ENCODE results near the gene ABCF3. TPM values are rescaled to one million over a fixed set of nuclear protein-coding genes. Genes with fewer than 3 reads are reported as not detected.

ABCF3 gene
- total and polyA plus RNA-seq, 2 of the 13 experiments (the other 11 are each of a cell fraction or from before 2014, with no cell fraction given): 38.8 to 46.5 TPM

- TF ChIP-seq, protein P1, sequence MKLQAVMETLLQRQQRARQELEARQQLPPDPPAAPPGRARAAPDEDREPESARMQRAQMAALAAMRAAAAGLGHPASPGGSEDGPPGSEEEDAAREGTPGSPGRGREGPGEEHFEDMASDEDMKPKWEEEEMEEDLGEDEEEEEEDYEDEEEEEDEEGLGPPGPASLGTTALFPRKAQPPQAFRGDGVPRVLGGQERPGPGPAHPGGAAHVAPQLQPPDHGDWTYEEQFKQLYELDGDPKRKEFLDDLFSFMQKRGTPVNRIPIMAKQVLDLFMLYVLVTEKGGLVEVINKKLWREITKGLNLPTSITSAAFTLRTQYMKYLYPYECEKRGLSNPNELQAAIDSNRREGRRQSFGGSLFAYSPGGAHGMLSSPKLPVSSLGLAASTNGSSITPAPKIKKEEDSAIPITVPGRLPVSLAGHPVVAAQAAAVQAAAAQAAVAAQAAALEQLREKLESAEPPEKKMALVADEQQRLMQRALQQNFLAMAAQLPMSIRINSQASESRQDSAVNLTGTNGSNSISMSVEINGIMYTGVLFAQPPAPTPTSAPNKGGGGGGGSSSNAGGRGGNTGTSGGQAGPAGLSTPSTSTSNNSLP (IDR thresholded peaks at IDR 0.05; ENCODE audit: low read depth, low read length): no peak
- TF ChIP-seq HNRNPLL (IDR thresholded peaks at IDR 0.05; ENCODE audit: low read depth, low read length, poor library complexity, severe bottlenecking) (peak; percentile 98), MED8 (CRISPR knock-in tag; IDR thresholded peaks at IDR 0.05; ENCODE audit: insufficient replicate concordance) (no peak), DMAP1 (CRISPR knock-in tag; IDR thresholded peaks at IDR 0.05) (peak; percentile 86), MYNN (CRISPR knock-in tag; IDR thresholded peaks at IDR 0.05; ENCODE audit: low read depth) (no peak), MIER2 (CRISPR knock-in tag; IDR thresholded peaks at IDR 0.05) (no peak), ZNF484 (CRISPR knock-in tag; IDR thresholded peaks at IDR 0.05; ENCODE audit: borderline replicate concordance, low read depth) (no peak), PHB2 (IDR thresholded peaks at IDR 0.05; ENCODE audit: partially characterized antibody) (no peak), ZNF616 (CRISPR knock-in tag; IDR thresholded peaks at IDR 0.05; ENCODE audit: low read depth) (no peak), SPEN (CRISPR knock-in tag; IDR thresholded peaks at IDR 0.05; ENCODE audit: low read depth) (peak; percentile 56; the same call in 1 of the 2 replicates), KAT8 (CRISPR knock-in tag; IDR thresholded peaks at IDR 0.05) (peak; percentile 77), EP300 (IDR thresholded peaks at IDR 0.05; ENCODE audit: low read depth in 2 of 2, low read length in 2 of 2) (0 out of 4 replicates have a peak, but pooled peaks of 1 of the 2 experiments have one; percentile 17), EP300 (CRISPR knock-in tag; IDR thresholded peaks at IDR 0.05; ENCODE audit: borderline replicate concordance) (peak; percentile 36; the same call in 1 of the 2 replicates), RNF2 (conservative IDR thresholded peaks at IDR 0.05; ENCODE audit: low read depth) (peak; percentile 83), ZNF788 (CRISPR knock-in tag; IDR thresholded peaks at IDR 0.05; ENCODE audit: borderline replicate concordance) (peak; percentile 38; the same call in 1 of the 2 replicates)
- TF ChIP-seq, protein P2, sequence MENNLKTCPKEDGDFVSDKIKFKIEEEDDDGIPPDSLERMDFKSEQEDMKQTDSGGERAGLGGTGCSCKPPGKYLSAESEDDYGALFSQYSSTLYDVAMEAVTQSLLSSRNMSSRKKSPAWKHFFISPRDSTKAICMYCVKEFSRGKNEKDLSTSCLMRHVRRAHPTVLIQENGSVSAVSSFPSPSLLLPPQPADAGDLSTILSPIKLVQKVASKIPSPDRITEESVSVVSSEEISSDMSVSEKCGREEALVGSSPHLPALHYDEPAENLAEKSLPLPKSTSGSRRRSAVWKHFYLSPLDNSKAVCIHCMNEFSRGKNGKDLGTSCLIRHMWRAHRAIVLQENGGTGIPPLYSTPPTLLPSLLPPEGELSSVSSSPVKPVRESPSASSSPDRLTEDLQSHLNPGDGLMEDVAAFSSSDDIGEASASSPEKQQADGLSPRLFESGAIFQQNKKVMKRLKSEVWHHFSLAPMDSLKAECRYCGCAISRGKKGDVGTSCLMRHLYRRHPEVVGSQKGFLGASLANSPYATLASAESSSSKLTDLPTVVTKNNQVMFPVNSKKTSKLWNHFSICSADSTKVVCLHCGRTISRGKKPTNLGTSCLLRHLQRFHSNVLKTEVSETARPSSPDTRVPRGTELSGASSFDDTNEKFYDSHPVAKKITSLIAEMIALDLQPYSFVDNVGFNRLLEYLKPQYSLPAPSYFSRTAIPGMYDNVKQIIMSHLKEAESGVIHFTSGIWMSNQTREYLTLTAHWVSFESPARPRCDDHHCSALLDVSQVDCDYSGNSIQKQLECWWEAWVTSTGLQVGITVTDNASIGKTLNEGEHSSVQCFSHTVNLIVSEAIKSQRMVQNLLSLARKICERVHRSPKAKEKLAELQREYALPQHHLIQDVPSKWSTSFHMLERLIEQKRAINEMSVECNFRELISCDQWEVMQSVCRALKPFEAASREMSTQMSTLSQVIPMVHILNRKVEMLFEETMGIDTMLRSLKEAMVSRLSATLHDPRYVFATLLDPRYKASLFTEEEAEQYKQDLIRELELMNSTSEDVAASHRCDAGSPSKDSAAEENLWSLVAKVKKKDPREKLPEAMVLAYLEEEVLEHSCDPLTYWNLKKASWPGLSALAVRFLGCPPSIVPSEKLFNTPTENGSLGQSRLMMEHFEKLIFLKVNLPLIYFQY (CRISPR knock-in tag; IDR thresholded peaks at IDR 0.05; ENCODE audit: borderline replicate concordance): peak; percentile 42; the same call in 1 of the 2 replicates
- TF ChIP-seq, protein P3, sequence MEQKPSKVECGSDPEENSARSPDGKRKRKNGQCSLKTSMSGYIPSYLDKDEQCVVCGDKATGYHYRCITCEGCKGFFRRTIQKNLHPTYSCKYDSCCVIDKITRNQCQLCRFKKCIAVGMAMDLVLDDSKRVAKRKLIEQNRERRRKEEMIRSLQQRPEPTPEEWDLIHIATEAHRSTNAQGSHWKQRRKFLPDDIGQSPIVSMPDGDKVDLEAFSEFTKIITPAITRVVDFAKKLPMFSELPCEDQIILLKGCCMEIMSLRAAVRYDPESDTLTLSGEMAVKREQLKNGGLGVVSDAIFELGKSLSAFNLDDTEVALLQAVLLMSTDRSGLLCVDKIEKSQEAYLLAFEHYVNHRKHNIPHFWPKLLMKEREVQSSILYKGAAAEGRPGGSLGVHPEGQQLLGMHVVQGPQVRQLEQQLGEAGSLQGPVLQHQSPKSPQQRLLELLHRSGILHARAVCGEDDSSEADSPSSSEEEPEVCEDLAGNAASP (CRISPR knock-in tag; IDR thresholded peaks at IDR 0.05; ENCODE audit: borderline replicate concordance): no peak
- TF ChIP-seq, protein P4, sequence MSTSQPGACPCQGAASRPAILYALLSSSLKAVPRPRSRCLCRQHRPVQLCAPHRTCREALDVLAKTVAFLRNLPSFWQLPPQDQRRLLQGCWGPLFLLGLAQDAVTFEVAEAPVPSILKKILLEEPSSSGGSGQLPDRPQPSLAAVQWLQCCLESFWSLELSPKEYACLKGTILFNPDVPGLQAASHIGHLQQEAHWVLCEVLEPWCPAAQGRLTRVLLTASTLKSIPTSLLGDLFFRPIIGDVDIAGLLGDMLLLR (CRISPR knock-in tag; IDR thresholded peaks at IDR 0.05): 0 out of 2 replicates have a peak, but pooled peaks have one; percentile 9
- TF ChIP-seq, protein P5, sequence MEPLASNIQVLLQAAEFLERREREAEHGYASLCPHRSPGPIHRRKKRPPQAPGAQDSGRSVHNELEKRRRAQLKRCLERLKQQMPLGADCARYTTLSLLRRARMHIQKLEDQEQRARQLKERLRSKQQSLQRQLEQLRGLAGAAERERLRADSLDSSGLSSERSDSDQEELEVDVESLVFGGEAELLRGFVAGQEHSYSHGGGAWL (CRISPR knock-in tag; IDR thresholded peaks at IDR 0.05): no peak
These were observed 377 bp upstream of the ABCF3 start (continued) for GRCh38 chr3:184185461-184186183.

Data from HepG2 (cell line).